SK-N-SH (cell line): Measurements from ENCODE around the gene VPS8. TPM values are rescaled to one million over a fixed set of nuclear protein-coding genes. Genes with fewer than 3 reads are reported as not detected.

ENCODE experiments used
- CTCF ChIA-PET: fragments of 300-600, 350-600 bp; formaldehyde crosslinking; extraction: SDS; loops from one replicate; lab custom pipeline; 2021; lab: Yijun Ruan, JAX
- POLR2A ChIA-PET: fragments of 350-600 bp; sonication (Branson Sonifier 250); formaldehyde crosslinking; extraction: SDS; loops from one replicate; lab custom pipeline; 2020; ENCODE audit warnings: antibody characterized with exemption, inconsistent platforms; lab: Yijun Ruan, JAX
- DNase-seq: peaks from one replicate; pipeline ENCODE4 v3.0.0; 2012
- H2AFZ ChIP-seq: fragments of 200-600 bp; sonication (generic); 2 replicates; pipeline ENCODE4 v1.8.1; 2016; ENCODE audit warnings: antibody characterized with exemption, mild to moderate bottlenecking, low read depth
- H3F3A ChIP-seq: fragments of 200-600 bp; sonication (generic); replicated peaks from 2 replicates; pipeline ENCODE3; 2016; ENCODE audit warnings: antibody characterized with exemption, mild to moderate bottlenecking; ENCODE audit not compliant: insufficient read depth
- H3K27ac ChIP-seq, 2 experiments: fragments of 200-500 bp in 1 of 2; fragments of 200-600 bp in 1 of 2; sonication (Bioruptor generic) in 1 of 2; sonication (generic), shearing (Covaris generic) in 1 of 2; 2 replicates each; pipeline versions ENCODE4 v1.5.1 to v1.6.1; 2014 to 2016; ENCODE audit warnings: low read depth in 2 of 2, inconsistent platforms in 1 of 2, low read length in 1 of 2, mild to moderate bottlenecking in 1 of 2, mixed read lengths in 1 of 2
- H3K27me3 ChIP-seq: fragments of 200-600 bp; sonication (generic), shearing (Covaris generic); 2 replicates; pipeline ENCODE4 v1.6.1; 2016; ENCODE audit warnings: mixed run types; ENCODE audit not compliant: insufficient read depth
- H3K36me3 ChIP-seq, 2 experiments: fragments of 200-500 bp in 1 of 2; fragments of 200-600 bp in 1 of 2; sonication (Bioruptor generic) in 1 of 2; sonication (generic) in 1 of 2; replicated peaks in 1 of 2; 2 replicates each; pipeline versions ENCODE3 to v1.5.1; 2014 to 2016; ENCODE audit warnings: low read length in 1 of 2, mild to moderate bottlenecking in 1 of 2; ENCODE audit not compliant: insufficient read depth in 2 of 2, control insufficient read depth in 1 of 2
- H3K4me1 ChIP-seq, 2 experiments: fragments of 200-500 bp in 1 of 2; fragments of 200-600 bp in 1 of 2; sonication (Bioruptor generic) in 1 of 2; sonication (generic), shearing (Covaris generic) in 1 of 2; 2 replicates each; pipeline versions ENCODE4 v1.5.1 to v1.6.1; 2014 to 2016; ENCODE audit warnings: low read depth in 1 of 2, low read length in 1 of 2, mixed run types in 1 of 2; ENCODE audit not compliant: insufficient read depth in 2 of 2, control insufficient read depth in 1 of 2
- H3K4me2 ChIP-seq: fragments of 200-600 bp; sonication (generic), shearing (Covaris generic); 2 replicates; pipeline ENCODE4 v1.6.1; 2017; ENCODE audit warnings: mixed run types
- H3K4me3 ChIP-seq, 2 experiments: fragments of 200-500 bp in 1 of 2; fragments of 200-600 bp in 1 of 2; sonication (Bioruptor generic) in 1 of 2; sonication (generic), shearing (Covaris generic) in 1 of 2; 2 replicates each; pipeline versions ENCODE4 v1.5.1 to v1.8.1; 2014 to 2016; ENCODE audit warnings: low read depth in 2 of 2, inconsistent platforms in 1 of 2, low read length in 1 of 2, mild to moderate bottlenecking in 1 of 2, mixed read lengths in 1 of 2, moderate library complexity in 1 of 2
- H3K79me2 ChIP-seq: fragments of 200-600 bp; sonication (generic); 2 replicates; pipeline ENCODE4 v1.8.1; 2017; ENCODE audit warnings: mild to moderate bottlenecking; ENCODE audit not compliant: insufficient read depth
- H3K9ac ChIP-seq: fragments of 200-600 bp; sonication (generic); 2 replicates; pipeline ENCODE4 v1.6.1; 2017; ENCODE audit warnings: mixed run types
- H3K9me2 ChIP-seq: fragments of 200-600 bp; sonication (generic); 2 replicates; pipeline ENCODE4 v1.6.1; 2017; ENCODE audit warnings: mixed run types
- H3K9me3 ChIP-seq: fragments of 200-600 bp; sonication (generic); 2 replicates; pipeline ENCODE4 v1.6.1; 2017; ENCODE audit warnings: mixed run types, mild to moderate bottlenecking, moderate library complexity
- H4K20me1 ChIP-seq: fragments of 200-600 bp; sonication (generic); 2 replicates; pipeline ENCODE4 v1.6.1; 2017; ENCODE audit warnings: mild to moderate bottlenecking, mixed run types; ENCODE audit not compliant: insufficient read depth
- CTCF ChIP-seq: fragments of 200-600 bp; sonication (generic); IDR thresholded peaks from 2 replicates; pipeline ENCODE4 v1.6.1; 2017; ENCODE audit warnings: antibody characterized with exemption, mild to moderate bottlenecking, moderate library complexity
- ELF1 ChIP-seq: IDR thresholded peaks from 2 replicates; pipeline ENCODE4 v1.4.0; 2012
- EP300 ChIP-seq, 2 experiments: IDR thresholded peaks; 2 replicates each; pipeline versions ENCODE4 v1.4.0 to v1.6.1; 2012; ENCODE audit warnings: borderline replicate concordance in 1 of 2, low read depth in 1 of 2, low read length in 1 of 2
- EZH2phosphoT487 ChIP-seq: fragments of 200-600 bp; sonication (generic); IDR thresholded peaks from 2 replicates; pipeline ENCODE4 v1.6.1; 2017; ENCODE audit warnings: low read depth, mixed run types, mild to moderate bottlenecking, antibody characterized with exemption, moderate library complexity, borderline replicate concordance
- FOSL2 ChIP-seq: IDR thresholded peaks from 2 replicates; pipeline ENCODE4 v1.4.0; 2012; ENCODE audit warnings: low read depth, mild to moderate bottlenecking, moderate library complexity, borderline replicate concordance
- FOXJ3 ChIP-seq: sonication (generic); formaldehyde crosslinking; IDR thresholded peaks from 2 replicates; pipeline ENCODE4 v1.5.1; 2020; ENCODE audit warnings: mild to moderate bottlenecking, missing genetic modification reagents
- FOXM1 ChIP-seq: IDR thresholded peaks from 2 replicates; pipeline ENCODE4 v1.4.0; 2012; ENCODE audit warnings: low read depth, mild to moderate bottlenecking
- GATA2 ChIP-seq: sonication (generic); formaldehyde crosslinking; IDR thresholded peaks from 2 replicates; pipeline ENCODE4 v1.5.0; 2020; ENCODE audit warnings: mild to moderate bottlenecking, missing genetic modification reagents
- JUND ChIP-seq: IDR thresholded peaks from 2 replicates; pipeline ENCODE4 v1.4.0; 2012
- MXI1 ChIP-seq: IDR thresholded peaks from 2 replicates; pipeline ENCODE4 v1.6.1; 2012; ENCODE audit warnings: mild to moderate bottlenecking, low read depth, low read length, improper control_type of control experiment
- NFIC ChIP-seq: IDR thresholded peaks from 2 replicates; pipeline ENCODE4 v1.4.0; 2012; ENCODE audit warnings: borderline replicate concordance
- NRF1 ChIP-seq: IDR thresholded peaks from 2 replicates; pipeline ENCODE4 v1.6.1; 2012; ENCODE audit warnings: low read depth, mild to moderate bottlenecking, low read length
- PBX3 ChIP-seq: IDR thresholded peaks from 2 replicates; pipeline ENCODE4; 2012
- RAD21 ChIP-seq: IDR thresholded peaks from 2 replicates; pipeline ENCODE4 v1.6.1; 2012; ENCODE audit warnings: mild to moderate bottlenecking, low read length
- RFX5 ChIP-seq: IDR thresholded peaks from 2 replicates; pipeline ENCODE4 v1.6.1; 2012; ENCODE audit warnings: mild to moderate bottlenecking, improper control_type of control experiment, low read length
- RXRA ChIP-seq: IDR thresholded peaks from 2 replicates; pipeline ENCODE4 v1.4.0; 2012; ENCODE audit warnings: low read depth, mild to moderate bottlenecking, borderline replicate concordance
- SMC3 ChIP-seq: IDR thresholded peaks from 2 replicates; pipeline ENCODE4 v1.6.1; 2012; ENCODE audit warnings: low read depth, low read length, improper control_type of control experiment
- TAF1 ChIP-seq: IDR thresholded peaks from 2 replicates; pipeline ENCODE4 v1.6.1; 2012; ENCODE audit warnings: low read depth, mild to moderate bottlenecking, low read length, moderate library complexity, borderline replicate concordance
- TEAD4 ChIP-seq: IDR thresholded peaks from 2 replicates; pipeline ENCODE4 v1.4.0; 2012; ENCODE audit warnings: mild to moderate bottlenecking, borderline replicate concordance; ENCODE audit not compliant: insufficient read depth
- YY1 ChIP-seq: IDR thresholded peaks from 2 replicates; pipeline ENCODE4 v1.4.0; 2012; ENCODE audit warnings: low read depth, mild to moderate bottlenecking
- WGBS: methylation state at CpG from one replicate; pipeline ENCODE4 v1.1.6; 2017; ENCODE audit warnings: low lambda C conversion rate; 5-methylcytosine and 5-hydroxymethylcytosine counted together
- polyA plus RNA-seq, 3 experiments: library from polyadenylated mRNA; depleted of rRNA; stranded (reverse); fragments of >200 nt; gene quantifications; 2 replicates each; pipeline ENCODE4 v1.2.3, GENCODE V29; 2012

Gene VPS8
- polyA plus RNA-seq, 1 of the 3 experiments (the other 2 are of a cell fraction) = 12.8 TPM

- Histone ChIP-seq H2AFZ (no peak overlapping the region), H3K4me1 (no peaks in the 10 kb centered on the region), H3K4me2 (no peak overlapping the region), H4K20me1 (no peaks in the 10 kb centered on the region), H3K36me3 (peaks cover 4 to 51% of the 10 kb centered on the region in 2 experiments), H3K4me3 (no peak overlapping the region; a peak in 1 of 4 replicates), H3K27ac (no peak overlapping the region), H3K9me3 (no peaks in the 10 kb centered on the region), H3K27me3 (no peaks in the 10 kb centered on the region), H3K9me2 (no peaks in the 10 kb centered on the region), H3F3A (no peaks in the 10 kb centered on the region), H3K79me2 (no peaks in the 10 kb centered on the region), H3K9ac (no peak overlapping the region)
- ChIA-PET CTCF (interaction anchor here (0.6 to 3.3 kb wide), 34 partner anchors 10 to 434 kb away, joined by 3 to 20 read pairs (median 4); no protein-coding TSS in a partner anchor), POLR2A (no interaction called here)
- TF ChIP-seq NFIC = no peak
- TF ChIP-seq EP300 (IDR thresholded peaks at IDR 0.05; ENCODE audit: borderline replicate concordance in 1 of 2, low read depth in 1 of 2, low read length in 1 of 2) = no peak
- no peak for TF ChIP-seq FOSL2
- TF ChIP-seq EZH2phosphoT487 = no peak
- TF ChIP-seq PBX3 = no peak
- TF ChIP-seq CTCF = peak; percentile 73
- TF ChIP-seq TEAD4 = no peak
- peak; percentile 66 for TF ChIP-seq SMC3
- no peak for TF ChIP-seq ELF1
- TF ChIP-seq YY1 = no peak
- TF ChIP-seq RXRA = no peak
- peak; percentile 91 for TF ChIP-seq RAD21
- TF ChIP-seq JUND = no peak
- TF ChIP-seq MXI1 = no peak
- no peak for TF ChIP-seq NRF1
- no peak for TF ChIP-seq GATA2 (CRISPR knock-in tag)
- no peak for TF ChIP-seq FOXJ3
- TF ChIP-seq TAF1 = no peak
- TF ChIP-seq FOXM1 = no peak
- TF ChIP-seq RFX5 = no peak
- WGBS = 73% methylated on average over 5 of the region's 5 CpGs
- peak; percentile 47 for DNase-seq
These were observed 63.0 kb downstream of the VPS8 start for GRCh38 chr3:184874709-184875644.
